CD8-positive, alpha-beta memory T cell (primary cell): Measurements from ENCODE around the gene OPRL1. TPM values are rescaled to one million over a fixed set of nuclear protein-coding genes. Genes with fewer than 3 reads are reported as not detected.

ENCODE experiments used
- CTCF ChIA-PET: fragments of 350-600 bp; sonication (Branson Sonifier 250); formaldehyde crosslinking; loops from one replicate; lab custom pipeline; 2021; ENCODE audit warnings: antibody characterized with exemption; lab: Charles Lee
- POLR2A ChIA-PET: fragments of 350-600 bp; sonication (Branson Sonifier 250); formaldehyde crosslinking; loops from one replicate; lab custom pipeline; 2021; ENCODE audit warnings: antibody characterized with exemption; lab: Charles Lee
- DNase-seq, 5 donors: peaks; one replicate each; pipeline versions ENCODE4 v3.0.0 to v3.0.0-alpha.2; 2020 to 2022; ENCODE audit warnings: mixed read lengths in 1 of 5
- H3K27ac ChIP-seq: one replicate; pipeline ENCODE4 v1.7.0; 2013; ENCODE audit warnings: low read depth, mild to moderate bottlenecking, low read length, moderate library complexity
- H3K27me3 ChIP-seq: 2 replicates; pipeline ENCODE4 v1.7.0; 2013; ENCODE audit warnings: low read length, mild to moderate bottlenecking; ENCODE audit not compliant: insufficient read depth, poor library complexity, severe bottlenecking
- H3K36me3 ChIP-seq: 2 replicates; pipeline ENCODE4 v1.7.0; 2013; ENCODE audit warnings: mild to moderate bottlenecking, low read length, moderate library complexity; ENCODE audit not compliant: insufficient read depth
- H3K4me1 ChIP-seq: 2 replicates; pipeline ENCODE4 v1.7.0; 2013; ENCODE audit warnings: mild to moderate bottlenecking, low read length, moderate library complexity; ENCODE audit not compliant: insufficient read depth
- H3K4me3 ChIP-seq: 2 replicates; pipeline ENCODE4 v1.7.0; 2013; ENCODE audit warnings: mild to moderate bottlenecking, low read length
- H3K9me3 ChIP-seq: 2 replicates; pipeline ENCODE4 v1.7.0; 2013; ENCODE audit warnings: mild to moderate bottlenecking, low read length
- H3K27ac Mint-ChIP-seq, 8 donors: one replicate each; pipeline ENCODE4 v1.8.0; 2020 to 2021; ENCODE audit warnings: mixed read lengths in 8 of 8, mild to moderate bottlenecking in 6 of 8, inconsistent platforms in 3 of 8, moderate library complexity in 3 of 8
- H3K27me3 Mint-ChIP-seq, 2 donors: one replicate each; pipeline ENCODE4 v1.8.0; 2020 to 2021; ENCODE audit warnings: mixed read lengths in 2 of 2, mild to moderate bottlenecking in 1 of 2, moderate library complexity in 1 of 2
- H3K36me3 Mint-ChIP-seq, 3 donors: one replicate each; pipeline ENCODE4 v1.8.0; 2020 to 2021; ENCODE audit warnings: mixed read lengths in 3 of 3, inconsistent platforms in 1 of 3, mild to moderate bottlenecking in 1 of 3
- H3K4me1 Mint-ChIP-seq, 3 donors: one replicate each; pipeline ENCODE4 v1.8.0; 2020 to 2021; ENCODE audit warnings: mixed read lengths in 3 of 3, inconsistent platforms in 1 of 3, mild to moderate bottlenecking in 1 of 3
- H3K4me3 Mint-ChIP-seq, 7 donors: one replicate each; pipeline ENCODE4 v1.8.0; 2020 to 2021; ENCODE audit warnings: mixed read lengths in 7 of 7, mild to moderate bottlenecking in 6 of 7, moderate library complexity in 4 of 7, inconsistent platforms in 2 of 7
- H3K9me3 Mint-ChIP-seq, 5 donors: one replicate each; pipeline ENCODE4 v1.8.0; 2020 to 2022; ENCODE audit warnings: mixed read lengths in 5 of 5, mild to moderate bottlenecking in 3 of 5, moderate library complexity in 2 of 5, inconsistent platforms in 1 of 5
- polyA plus RNA-seq: library from polyadenylated mRNA; unstranded; fragments of 300-500 nt; fragmentation: Illumina TruSeq; gene quantifications from one replicate; pipeline ENCODE4 v1.2.3, GENCODE V29; 2021
- total RNA-seq, 2 experiments: library from RNA; stranded (reverse); gene quantifications; one replicate each; pipeline ENCODE4 v1.2.3, GENCODE V29; 2021

Gene OPRL1
- total and polyA plus RNA-seq, 3 experiments from 2014 or later = 0.38 to 0.49 (median 0.44) TPM

DNA sequence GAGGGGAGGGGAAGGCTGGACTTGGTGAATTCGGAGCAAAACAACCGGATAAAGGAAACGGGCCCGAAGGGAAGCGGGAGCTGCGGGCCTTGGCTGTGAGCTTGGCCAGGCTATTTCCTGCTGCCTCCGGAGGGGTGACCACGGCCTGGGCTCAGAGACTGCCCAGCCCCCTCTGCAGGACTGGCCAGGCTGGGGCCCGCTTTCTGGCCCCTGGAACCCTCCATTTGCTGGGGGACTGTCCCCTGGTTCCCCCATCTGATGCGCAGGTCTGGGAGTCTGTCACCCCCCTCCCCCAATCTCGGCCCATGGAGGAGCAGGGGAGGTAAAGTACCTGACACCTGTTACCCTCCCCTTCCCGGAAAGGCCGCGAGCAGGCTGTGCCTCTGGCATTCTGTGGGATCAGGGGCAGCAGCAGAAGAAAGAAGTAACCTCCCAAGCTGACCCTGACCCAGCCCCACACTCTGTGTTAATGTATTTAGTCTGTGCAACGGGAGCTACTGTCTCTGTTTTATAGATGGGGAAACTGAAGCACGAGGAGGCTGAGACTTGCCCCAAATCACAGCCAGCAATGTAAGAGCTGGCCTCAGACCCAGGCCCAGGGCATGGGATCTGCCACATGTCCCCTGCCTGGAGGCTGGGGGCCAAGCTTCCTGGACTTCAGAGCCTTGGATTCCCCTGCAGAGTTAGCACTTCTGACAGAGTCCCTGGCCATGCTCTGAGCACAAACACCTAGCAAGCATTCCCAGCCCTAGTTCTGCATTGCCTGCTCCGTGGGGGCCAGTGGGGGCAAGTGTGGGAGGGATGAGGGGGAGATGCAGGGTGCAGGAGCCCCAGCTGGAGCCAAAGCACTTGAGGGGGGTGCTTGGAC lies 40.4 kb upstream of the OPRL1 start:
- Mint-ChIP-seq H3K27ac (peak overlapping the region in 2 of 8 donors; percentile 84 to 89), H3K27me3 (peaks cover 0 to 9% of the 10 kb centered on the region in 2 donors), H3K4me3 (peak overlapping the region; percentile 52 to 84 (median 70)), H3K9me3 (no peaks in the 10 kb centered on the region), H3K4me1 (peaks cover 22 to 77% (median 28%) of the 10 kb centered on the region in 3 donors), H3K36me3 (peaks cover 0 to 1% (median 0%) of the 10 kb centered on the region in 3 donors)
- Histone ChIP-seq H3K9me3 (no peaks in the 10 kb centered on the region), H3K36me3 (no peaks in the 10 kb centered on the region), H3K27me3 (no peaks in the 10 kb centered on the region), H3K27ac (no peak overlapping the region), H3K4me3 (peak overlapping the region; percentile 49), H3K4me1 (peaks cover 56% of the 10 kb centered on the region)
- POLR2A ChIA-PET = interaction anchor here (1.0 to 1.6 kb wide), 4 partner anchors 18 to 519 kb away, joined by 3 to 6 read pairs (median 4); partner anchors contain the start of genes PPDPF and SAMD10
- DNase-seq = no peak
- CTCF ChIA-PET = interaction anchor here (0.9 to 6.5 kb wide), 29 partner anchors 9 to 543 kb away, joined by 3 to 57 read pairs (median 5); partner anchors contain the start of genes LKAAEAR1, OPRL1, PRPF6 and PTK6

DNA sequence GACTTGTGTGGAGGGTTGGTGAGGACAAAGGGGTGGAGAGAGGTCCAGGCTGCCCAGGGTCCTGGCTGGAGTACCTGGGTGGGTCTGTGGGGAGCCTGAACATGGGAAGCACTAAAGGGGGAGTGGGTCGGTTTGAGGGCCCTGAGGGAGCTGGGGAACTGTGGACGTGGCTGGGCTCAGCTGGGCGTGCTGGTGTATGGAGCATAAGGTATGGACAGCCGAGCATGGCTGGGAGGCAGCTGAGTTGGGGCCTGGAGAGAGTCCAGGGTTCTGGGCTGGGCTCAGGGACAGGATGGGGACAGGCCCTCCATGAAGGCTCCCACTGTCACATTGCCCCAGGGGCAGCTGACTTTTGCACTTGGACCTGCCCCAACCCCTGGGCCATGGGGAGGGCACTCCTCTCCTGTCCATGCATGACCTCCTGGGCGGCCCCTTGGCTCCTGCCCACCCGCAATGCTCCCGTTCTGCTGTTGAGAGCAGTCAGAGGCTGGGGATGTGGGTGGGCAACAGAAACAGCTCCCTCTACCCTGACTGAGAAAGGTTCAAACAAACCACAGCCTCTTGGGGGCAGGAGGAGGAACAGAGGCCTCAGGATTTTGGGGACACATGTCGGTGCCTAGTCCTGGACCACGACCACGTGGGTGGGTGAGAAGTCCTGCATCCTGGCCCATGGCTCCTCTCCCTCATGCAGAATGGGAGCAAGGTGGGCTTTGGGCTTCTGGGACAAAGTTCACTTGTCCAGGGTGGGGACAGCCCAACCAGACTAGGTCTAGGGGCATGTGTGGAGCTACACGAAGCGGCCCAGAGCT lies 39.4 kb upstream of the OPRL1 start:
- H3K4me3 ChIP-seq = no peak overlapping the region

DNA sequence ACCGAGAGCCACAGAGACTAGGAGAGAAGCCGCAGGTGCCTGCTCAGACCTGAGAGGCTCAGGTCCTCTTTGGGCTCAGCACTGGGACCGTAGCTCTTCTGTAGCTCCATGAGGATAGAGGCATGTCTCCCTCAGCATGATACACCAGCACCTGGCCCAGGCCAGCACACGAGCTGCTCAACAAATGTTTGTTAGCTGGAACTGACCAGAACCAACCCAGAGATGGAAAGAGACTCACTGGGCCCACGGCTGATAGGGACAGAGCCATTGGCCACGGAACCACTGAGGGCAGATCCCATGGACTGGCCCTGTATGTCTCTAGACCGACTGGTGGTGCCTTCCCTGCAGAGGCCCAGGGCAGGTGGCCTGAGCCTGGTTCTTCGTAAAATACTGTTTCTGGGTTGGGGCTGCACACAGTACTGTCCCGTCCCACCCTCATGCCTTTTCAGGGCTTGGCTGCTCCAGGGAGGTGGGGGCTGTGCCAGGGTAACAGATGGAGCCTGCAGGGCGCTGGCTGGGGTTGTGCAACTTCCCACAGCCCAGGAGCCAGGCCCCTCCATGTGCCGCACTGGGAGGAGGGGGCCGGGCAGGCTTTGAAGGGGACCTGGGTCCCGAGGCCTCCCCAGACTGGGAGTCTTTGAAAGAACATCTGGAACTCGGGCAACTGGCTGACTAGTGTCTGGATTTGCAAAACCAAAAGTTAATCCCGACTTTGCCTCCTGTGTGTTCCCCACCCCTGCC lies 38.7 kb upstream of the OPRL1 start:
- no peak for DNase-seq
- Histone ChIP-seq H3K27me3 (no peaks in the 10 kb centered on the region), H3K27ac (no peak overlapping the region), H3K36me3 (no peaks in the 10 kb centered on the region), H3K9me3 (no peaks in the 10 kb centered on the region), H3K4me3 (peak overlapping the region; percentile 46), H3K4me1 (peaks cover 40% of the 10 kb centered on the region)
- POLR2A ChIA-PET = interaction anchor here (1.0 kb wide), 1 partner anchor 62 kb away, joined by 3 read pairs; the partner anchor contains the start of gene SAMD10
- H3K27me3 Mint-ChIP-seq = peaks cover 6 to 17% of the 10 kb centered on the region in 2 donors
- CTCF ChIA-PET = interaction anchor here (0.9 to 6.5 kb wide), 9 partner anchors 9 to 79 kb away, joined by 3 to 57 read pairs (median 28); partner anchors contain the start of genes OPRL1, PRPF6, RGS19 and SAMD10
- peak overlapping the region in 2 of 8 donors; percentile 17 to 50 for H3K27ac Mint-ChIP-seq
- no peaks in the 10 kb centered on the region for H3K36me3 Mint-ChIP-seq
- H3K4me1 Mint-ChIP-seq = peaks cover 16 to 67% (median 17%) of the 10 kb centered on the region in 3 donors
- peak overlapping the region; percentile 43 to 86 (median 79) for H3K4me3 Mint-ChIP-seq
- no peaks in the 10 kb centered on the region for H3K9me3 Mint-ChIP-seq

More for the DNA sequence above, 39.4 kb upstream of the OPRL1 start:
- H3K9me3 ChIP-seq = no peaks in the 10 kb centered on the region
- Mint-ChIP-seq H3K27ac (no peak overlapping the region), H3K4me3 (peak overlapping the region; percentile 12 to 84 (median 67)), H3K4me1 (peaks cover 15 to 70% (median 19%) of the 10 kb centered on the region in 3 donors), H3K9me3 (no peaks in the 10 kb centered on the region), H3K36me3 (no peaks in the 10 kb centered on the region), H3K27me3 (peaks cover 0 to 13% of the 10 kb centered on the region in 2 donors)
- POLR2A ChIA-PET = interaction anchor here (1.0 to 1.6 kb wide), 2 partner anchors 61 to 520 kb away, joined by 3 to 4 read pairs; partner anchors contain the start of genes PPDPF and SAMD10
- no peak overlapping the region for H3K27ac ChIP-seq
- CTCF ChIA-PET = interaction anchor here (0.9 to 6.5 kb wide), 15 partner anchors 9 to 80 kb away, joined by 3 to 57 read pairs (median 8); partner anchors contain the start of genes LKAAEAR1, OPRL1, PRPF6 and RGS19
- DNase-seq = no peak
- no peaks in the 10 kb centered on the region for H3K36me3 ChIP-seq
- H3K4me1 ChIP-seq = peaks cover 48% of the 10 kb centered on the region
- no peaks in the 10 kb centered on the region for H3K27me3 ChIP-seq

DNA sequence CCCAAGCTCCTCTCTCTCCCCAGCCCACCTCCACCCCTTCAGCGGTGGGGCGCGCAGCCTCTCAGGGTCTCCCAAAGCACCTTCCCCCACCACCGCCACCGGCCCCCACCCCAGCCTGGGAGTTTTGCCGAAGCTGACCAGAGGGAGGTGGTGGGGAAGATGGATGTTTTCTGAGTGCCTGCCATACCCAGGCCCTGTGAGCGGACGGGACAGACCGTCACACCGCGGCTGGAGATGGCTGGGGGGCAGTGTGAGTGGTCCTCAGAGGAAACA lies 38.2 kb upstream of the OPRL1 start:
- Mint-ChIP-seq H3K4me1 (peaks cover 17 to 65% (median 19%) of the 10 kb centered on the region in 3 donors), H3K27me3 (peaks cover 11 to 22% of the 10 kb centered on the region in 2 donors), H3K36me3 (no peaks in the 10 kb centered on the region), H3K9me3 (no peaks in the 10 kb centered on the region), H3K27ac (peak overlapping the region in 1 of 8 donors; percentile 50), H3K4me3 (peak overlapping the region in 5 of 7 donors; percentile 43 to 86 (median 80))
- ChIA-PET POLR2A (no interaction called here), CTCF (interaction anchor here (3.2 to 6.5 kb wide), 2 partner anchors 62 to 78 kb away, joined by 17 to 57 read pairs; partner anchors contain the start of genes PRPF6 and SAMD10)
- DNase-seq = no peak
- no peaks in the 10 kb centered on the region for H3K9me3 ChIP-seq
- H3K27ac ChIP-seq = no peak overlapping the region
- H3K4me3 ChIP-seq = peak overlapping the region; percentile 46
- no peaks in the 10 kb centered on the region for H3K27me3 ChIP-seq
- no peaks in the 10 kb centered on the region for H3K36me3 ChIP-seq
- H3K4me1 ChIP-seq = peaks cover 35% of the 10 kb centered on the region

DNA sequence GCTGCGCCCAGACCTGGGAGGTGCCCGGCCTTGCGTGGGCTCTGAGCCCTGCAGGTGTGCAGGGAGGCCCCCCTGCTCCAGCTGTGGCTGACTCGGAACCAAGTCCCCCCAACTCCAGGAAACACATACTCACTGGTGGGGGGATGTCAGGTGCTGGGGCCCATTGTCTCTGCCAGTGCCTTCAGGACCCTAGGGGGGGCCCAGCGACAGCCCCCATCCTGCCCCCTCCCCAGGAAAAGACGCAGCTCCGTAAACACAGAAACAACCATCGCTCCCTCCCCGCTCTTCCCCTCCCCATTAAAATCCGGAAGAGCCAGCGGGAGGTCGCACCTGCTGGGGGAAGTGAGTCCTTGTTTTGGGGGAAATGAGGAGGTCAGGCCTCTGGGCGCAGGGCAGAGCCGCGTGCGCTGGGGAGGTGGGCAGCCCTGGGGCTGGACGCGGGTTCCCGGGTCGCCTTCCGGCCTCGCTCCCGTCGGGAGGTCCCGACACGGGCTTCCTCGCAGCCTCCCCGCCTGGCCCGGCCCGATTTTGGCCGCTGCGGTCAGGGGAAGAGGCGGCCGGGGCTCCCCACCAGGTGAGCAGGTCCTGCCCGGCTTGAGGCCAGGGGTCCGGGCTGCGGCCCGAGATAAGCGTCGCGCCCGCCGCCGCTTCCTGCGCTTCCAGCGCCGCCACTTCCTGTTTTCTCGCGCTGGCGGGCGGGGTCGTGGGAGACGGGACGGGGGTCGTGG lies 37.7 kb upstream of the OPRL1 start:
- Histone ChIP-seq H3K36me3 (no peaks in the 10 kb centered on the region), H3K4me1 (peaks cover 30% of the 10 kb centered on the region), H3K27me3 (peaks cover 3% of the 10 kb centered on the region), H3K9me3 (no peaks in the 10 kb centered on the region), H3K4me3 (peak overlapping the region; percentile 46), H3K27ac (peak overlapping the region; percentile 54)
- DNase-seq = no peak
- H3K36me3 Mint-ChIP-seq = no peaks in the 10 kb centered on the region
- CTCF ChIA-PET = interaction anchor here (3.2 to 6.5 kb wide), 2 partner anchors 62 to 78 kb away, joined by 17 to 57 read pairs; partner anchors contain the start of genes PRPF6 and SAMD10
- H3K4me1 Mint-ChIP-seq = peaks cover 16 to 60% (median 19%) of the 10 kb centered on the region in 3 donors
- H3K9me3 Mint-ChIP-seq = no peaks in the 10 kb centered on the region
- POLR2A ChIA-PET = no interaction called here
- H3K27me3 Mint-ChIP-seq = peaks cover 16 to 27% of the 10 kb centered on the region in 2 donors
- peak overlapping the region in 4 of 8 donors; percentile 3 to 79 (median 55) for H3K27ac Mint-ChIP-seq
- H3K4me3 Mint-ChIP-seq = peak overlapping the region in 6 of 7 donors; percentile 76 to 86 (median 80)

- H3K27ac Mint-ChIP-seq = peak overlapping the region in 5 of 8 donors; percentile 19 to 68 (median 50)
- POLR2A ChIA-PET = interaction anchor here (0.7 kb wide), 1 partner anchor 42 kb away, joined by 4 read pairs; no protein-coding TSS in a partner anchor
These were observed 36.1 kb upstream of the OPRL1 start for GRCh38 chr20:64043768-64044167.

More at GRCh38 chr20:64043768-64044167, 36.1 kb upstream of the OPRL1 start:
- Histone ChIP-seq H3K36me3 (no peaks in the 10 kb centered on the region), H3K27ac (no peak overlapping the region), H3K9me3 (no peaks in the 10 kb centered on the region), H3K27me3 (peaks cover 5% of the 10 kb centered on the region), H3K4me1 (peaks cover 22% of the 10 kb centered on the region), H3K4me3 (no peak overlapping the region)
- Mint-ChIP-seq H3K4me3 (peak overlapping the region in 5 of 7 donors; percentile 50 to 89 (median 74)), H3K36me3 (no peaks in the 10 kb centered on the region), H3K9me3 (no peaks in the 10 kb centered on the region), H3K4me1 (peaks cover 11 to 57% (median 18%) of the 10 kb centered on the region in 3 donors), H3K27me3 (peaks cover 22 to 29% of the 10 kb centered on the region in 2 donors)
- no peak for DNase-seq
- CTCF ChIA-PET = interaction anchor here (0.6 to 3.2 kb wide), 3 partner anchors 14 to 464 kb away, joined by 3 to 17 read pairs (median 4); no protein-coding TSS in a partner anchor
